Rectal smooth muscle tissue (tissue), 1 donor: ENCODE data around the gene IL12A.

Experiments used
- H3K27ac ChIP-seq: one replicate; pipeline ENCODE4 v1.7.0; 2013; ENCODE audit warnings: low read depth, low read length, inconsistent platforms
- H3K27me3 ChIP-seq: one replicate; pipeline ENCODE4 v1.7.0; 2013; ENCODE audit warnings: low read length; ENCODE audit not compliant: control insufficient read depth, insufficient read depth
- H3K36me3 ChIP-seq: one replicate; pipeline ENCODE4 v1.7.0; 2013; ENCODE audit warnings: low read length; ENCODE audit not compliant: control insufficient read depth, insufficient read depth
- H3K4me1 ChIP-seq: one replicate; pipeline ENCODE4 v1.7.0; 2013; ENCODE audit warnings: low read length; ENCODE audit not compliant: control insufficient read depth, insufficient read depth
- H3K4me3 ChIP-seq: one replicate; pipeline ENCODE4 v1.7.0; 2013; ENCODE audit warnings: low read length
- H3K9ac ChIP-seq: one replicate; pipeline ENCODE4 v1.7.0; 2013; ENCODE audit warnings: low read length

IL12A gene

DNA sequence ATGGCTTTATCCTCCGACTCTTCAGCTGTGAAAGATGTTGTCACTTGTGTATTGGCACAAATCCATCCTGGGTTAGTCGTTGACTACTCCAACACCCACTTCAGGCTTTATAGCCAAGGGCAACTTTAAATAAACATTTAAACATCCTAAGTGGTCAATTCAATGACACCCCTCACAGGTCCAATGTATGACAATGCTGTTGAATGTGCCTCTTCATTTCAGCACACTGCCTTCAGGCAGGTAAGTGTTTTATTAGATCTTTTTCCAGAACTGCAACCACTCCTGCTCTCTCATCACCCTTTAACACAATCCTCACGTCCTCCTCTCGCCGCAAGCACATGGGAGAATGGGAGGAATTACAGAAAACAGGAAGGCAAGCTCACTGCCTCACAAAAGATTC lies 30.3 kb downstream of the IL12A start:
- Histone ChIP-seq H3K4me1 (no peaks in the 10 kb centered on the region), H3K27ac (no peak overlapping the region), H3K36me3 (no peaks in the 10 kb centered on the region), H3K27me3 (no peaks in the 10 kb centered on the region), H3K9ac (no peak overlapping the region), H3K4me3 (no peak overlapping the region)

DNA sequence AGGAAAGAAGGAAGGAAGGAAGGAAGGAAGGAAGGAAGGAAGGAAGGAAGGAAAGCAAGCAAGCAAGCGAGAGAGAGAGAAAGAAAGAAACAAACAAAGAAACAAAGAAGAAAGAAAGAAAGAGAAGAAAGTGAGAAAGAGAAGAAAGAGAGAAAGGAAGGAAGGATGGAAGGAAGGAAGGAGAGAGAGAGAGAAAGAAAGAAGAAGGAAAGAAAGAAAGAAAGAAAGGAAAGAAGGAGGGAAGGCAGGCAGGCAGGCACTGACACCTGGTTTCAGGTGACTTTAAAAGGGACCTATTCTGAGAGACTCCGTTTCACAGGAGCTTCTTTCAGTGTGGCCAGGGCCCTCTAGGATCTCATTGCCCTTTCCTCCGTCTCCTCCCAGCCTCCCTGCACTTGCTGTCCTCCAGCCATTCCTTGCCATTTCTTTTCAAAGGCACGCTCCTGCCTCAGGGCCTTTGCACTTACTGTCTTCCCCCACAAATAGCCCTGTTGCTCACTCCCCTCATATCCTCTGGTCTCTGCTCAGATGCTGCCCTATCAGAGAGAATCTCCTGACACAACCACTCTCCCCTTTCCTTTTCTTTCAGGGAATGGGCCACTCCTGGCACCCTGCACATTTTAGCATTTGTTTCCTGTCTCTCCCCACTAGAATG lies 31.5 kb downstream of the IL12A start:
- no peak overlapping the region for H3K4me3 ChIP-seq
- no peaks in the 10 kb centered on the region for H3K27me3 ChIP-seq
- no peak overlapping the region for H3K27ac ChIP-seq
- no peaks in the 10 kb centered on the region for H3K36me3 ChIP-seq
- no peaks in the 10 kb centered on the region for H3K4me1 ChIP-seq
- H3K9ac ChIP-seq: no peak overlapping the region

DNA sequence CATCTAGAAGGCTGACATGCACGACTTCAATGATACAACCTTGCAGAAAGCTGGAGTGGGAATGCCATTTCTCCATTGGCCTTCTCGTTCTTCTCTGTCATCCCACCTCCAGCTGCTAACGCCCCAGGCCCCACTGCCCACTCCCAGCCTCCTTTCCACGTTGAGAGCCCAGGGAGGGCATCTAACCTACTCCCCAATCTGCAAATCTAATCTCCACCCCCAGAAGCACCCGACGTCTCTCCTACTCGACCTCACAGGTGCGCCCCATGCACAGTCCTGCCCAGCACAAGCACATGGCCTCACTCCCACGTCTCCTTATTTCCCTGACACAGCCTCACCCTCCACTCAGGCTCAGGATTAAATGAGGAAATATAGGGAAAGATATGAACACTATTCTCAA lies 33.4 kb downstream of the IL12A start:
- H3K27me3 ChIP-seq: no peaks in the 10 kb centered on the region
- H3K4me3 ChIP-seq: no peak overlapping the region
- no peaks in the 10 kb centered on the region for H3K4me1 ChIP-seq
- no peak overlapping the region for H3K9ac ChIP-seq
- no peaks in the 10 kb centered on the region for H3K36me3 ChIP-seq
- H3K27ac ChIP-seq: no peak overlapping the region

DNA sequence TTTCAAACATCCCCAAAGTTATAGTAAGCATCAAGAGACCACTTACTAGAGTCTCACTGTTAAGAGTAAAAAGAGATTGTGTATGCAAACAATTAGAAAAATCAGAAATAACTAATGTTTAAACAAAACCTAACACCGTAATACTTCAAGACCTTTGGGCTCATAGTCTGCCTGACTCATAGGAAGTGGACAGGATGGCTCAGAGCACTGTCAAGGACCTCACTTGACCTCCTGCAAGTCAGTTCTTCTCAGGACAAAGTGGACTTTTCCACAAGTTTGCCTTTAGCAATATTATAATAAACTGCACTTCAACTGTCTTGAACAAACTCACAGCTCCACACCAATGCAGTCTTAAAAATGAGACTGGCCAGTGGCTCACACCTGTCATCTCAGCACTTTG lies 34.8 kb downstream of the IL12A start:
- Histone ChIP-seq H3K9ac (no peak overlapping the region), H3K4me1 (no peaks in the 10 kb centered on the region), H3K27ac (no peak overlapping the region), H3K36me3 (no peaks in the 10 kb centered on the region), H3K27me3 (no peaks in the 10 kb centered on the region), H3K4me3 (no peak overlapping the region)

DNA sequence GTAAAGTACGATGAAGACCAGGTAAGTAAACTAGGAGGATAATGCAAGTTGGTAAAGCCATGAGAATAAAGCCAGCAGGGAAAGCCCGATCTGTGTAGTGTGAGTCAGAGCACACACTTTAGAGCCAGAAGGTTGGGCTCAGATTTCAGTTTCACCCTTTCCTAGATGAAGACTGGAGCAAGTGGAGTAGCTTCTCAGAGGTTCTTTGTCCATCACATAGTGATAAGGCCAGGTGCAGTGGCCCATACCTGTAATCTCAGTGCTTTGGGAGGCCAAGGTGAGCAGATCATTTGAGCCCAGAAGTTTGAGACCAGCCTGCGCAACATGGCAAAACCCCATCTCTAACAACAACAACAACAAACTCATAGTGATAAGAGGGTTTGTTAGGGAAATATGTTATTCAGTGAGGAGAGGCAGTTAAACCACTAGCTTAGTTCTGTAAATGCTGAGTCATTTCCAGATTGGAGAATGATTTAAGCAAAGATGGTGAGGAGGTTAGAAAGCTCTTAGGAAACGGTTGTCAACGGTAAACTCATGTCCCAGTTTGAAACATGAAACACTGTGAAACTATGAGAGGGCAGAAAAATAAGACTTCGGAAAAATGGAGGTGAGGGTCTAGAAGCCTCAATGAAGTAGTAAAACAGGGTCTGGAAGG lies 39.0 kb downstream of the IL12A start:
- Histone ChIP-seq H3K27me3 (no peaks in the 10 kb centered on the region), H3K27ac (no peak overlapping the region), H3K9ac (no peak overlapping the region), H3K36me3 (no peaks in the 10 kb centered on the region), H3K4me1 (no peaks in the 10 kb centered on the region), H3K4me3 (no peak overlapping the region)

DNA sequence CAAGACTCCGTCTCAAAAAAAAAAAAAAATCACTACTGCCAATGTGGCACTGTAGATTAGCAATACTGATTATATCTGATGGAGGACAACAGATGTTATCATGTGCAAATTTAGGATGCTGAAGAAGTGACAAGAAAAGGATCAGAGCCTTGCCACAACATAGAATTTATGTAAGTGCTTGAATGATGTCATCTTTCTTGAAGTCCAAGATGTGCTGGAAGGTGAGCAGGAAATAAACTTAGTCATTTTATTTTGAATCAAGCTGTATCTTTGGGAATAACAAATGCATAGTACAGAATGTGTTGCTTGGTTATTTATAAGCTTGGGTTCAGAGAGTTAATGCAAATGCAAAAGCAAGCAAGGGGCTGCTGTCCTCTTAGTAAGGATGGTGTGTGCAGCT lies 47.1 kb downstream of the IL12A start:
- no peak overlapping the region for H3K4me3 ChIP-seq
- H3K27me3 ChIP-seq: peaks cover 9% of the 10 kb centered on the region
- no peak overlapping the region for H3K27ac ChIP-seq

DNA sequence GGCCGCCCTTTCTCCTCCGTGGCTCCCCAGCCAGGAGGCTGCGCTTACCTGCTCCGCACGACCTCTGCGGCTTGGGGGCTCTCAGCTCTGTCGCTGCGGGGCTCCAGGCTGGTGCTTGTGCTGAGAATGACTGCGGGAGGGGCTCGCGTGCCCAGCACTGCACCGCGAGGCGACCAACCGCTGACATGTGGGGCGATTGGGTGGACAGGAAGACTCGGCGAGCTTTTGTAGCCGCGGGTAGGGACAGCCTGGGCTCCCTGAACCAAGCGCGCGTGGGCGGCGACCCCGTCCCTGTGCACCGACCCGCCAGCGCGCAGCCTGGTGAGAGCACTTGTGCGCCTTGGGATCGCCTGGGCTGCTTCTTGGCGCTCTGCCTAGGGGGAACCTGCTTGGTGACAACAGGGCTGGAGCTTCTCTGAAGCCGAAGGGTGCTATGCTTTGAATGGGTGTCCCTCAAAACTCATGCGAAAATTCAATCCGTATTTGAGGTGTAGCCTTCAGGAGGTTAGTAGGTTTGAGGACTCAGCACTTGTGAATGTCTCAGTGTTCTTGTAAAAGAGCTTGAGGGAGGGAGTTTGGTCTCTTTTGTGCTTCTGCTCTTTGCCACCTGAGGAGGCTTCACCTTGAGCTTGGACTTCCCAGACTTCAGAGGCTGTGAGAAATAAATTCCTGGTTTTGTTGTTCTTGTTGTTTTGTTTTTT lies 50.4 kb downstream of the IL12A start:
- no peaks in the 10 kb centered on the region for H3K4me1 ChIP-seq
- peak overlapping the region; percentile 58 for H3K4me3 ChIP-seq
- H3K9ac ChIP-seq: no peak overlapping the region
- peaks cover 9% of the 10 kb centered on the region for H3K27me3 ChIP-seq
- no peak overlapping the region for H3K27ac ChIP-seq
- H3K36me3 ChIP-seq: no peaks in the 10 kb centered on the region

More for the DNA sequence above, 47.1 kb downstream of the IL12A start:
- Histone ChIP-seq H3K4me1 (no peaks in the 10 kb centered on the region), H3K36me3 (no peaks in the 10 kb centered on the region), H3K9ac (no peak overlapping the region)

DNA sequence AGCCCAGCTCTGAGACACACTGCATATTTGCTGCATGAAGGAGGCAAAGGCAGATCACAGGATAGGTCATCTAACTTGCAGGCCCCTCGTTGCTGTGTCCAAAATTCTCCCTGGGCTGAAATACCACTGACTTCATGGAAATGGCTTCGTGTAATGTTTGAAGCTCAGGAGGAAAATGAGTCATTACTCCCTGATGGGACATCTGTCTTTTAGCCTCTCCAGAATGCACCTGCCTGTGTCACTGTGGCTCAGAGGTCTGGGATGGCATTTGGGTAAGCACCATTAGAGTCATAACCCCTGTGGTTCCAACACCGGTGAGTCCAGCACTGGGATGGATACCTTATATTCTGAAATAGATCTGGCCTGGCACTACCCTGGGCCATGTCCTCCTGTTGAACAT lies 51.5 kb downstream of the IL12A start:
- no peak overlapping the region for H3K27ac ChIP-seq
- H3K27me3 ChIP-seq: peaks cover 9% of the 10 kb centered on the region

DNA sequence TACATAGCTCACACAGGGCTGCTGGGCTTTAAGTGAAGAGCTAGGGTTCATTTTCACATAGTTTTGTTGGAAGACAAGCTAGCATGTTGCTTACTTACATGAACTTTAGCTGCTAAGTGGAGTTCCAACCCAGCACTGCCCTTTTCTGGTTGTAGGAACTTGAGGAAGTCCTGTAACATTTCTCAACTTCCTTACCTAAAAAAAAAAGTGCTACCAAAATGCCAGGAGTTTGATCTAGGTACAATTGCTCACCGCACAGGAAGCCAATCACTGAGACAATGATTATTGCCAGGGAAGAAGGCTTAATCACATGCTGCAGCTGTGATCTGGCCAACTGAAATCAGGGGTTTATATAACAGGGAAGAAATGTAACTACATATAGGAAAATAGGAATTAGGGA lies 52.8 kb downstream of the IL12A start:
- Histone ChIP-seq H3K27ac (no peak overlapping the region), H3K9ac (no peak overlapping the region), H3K4me3 (no peak overlapping the region), H3K27me3 (peaks cover 9% of the 10 kb centered on the region), H3K36me3 (no peaks in the 10 kb centered on the region), H3K4me1 (no peaks in the 10 kb centered on the region)

More for the DNA sequence above, 51.5 kb downstream of the IL12A start:
- no peak overlapping the region for H3K4me3 ChIP-seq
- H3K9ac ChIP-seq: no peak overlapping the region
- H3K36me3 ChIP-seq: no peaks in the 10 kb centered on the region
- H3K4me1 ChIP-seq: no peaks in the 10 kb centered on the region

DNA sequence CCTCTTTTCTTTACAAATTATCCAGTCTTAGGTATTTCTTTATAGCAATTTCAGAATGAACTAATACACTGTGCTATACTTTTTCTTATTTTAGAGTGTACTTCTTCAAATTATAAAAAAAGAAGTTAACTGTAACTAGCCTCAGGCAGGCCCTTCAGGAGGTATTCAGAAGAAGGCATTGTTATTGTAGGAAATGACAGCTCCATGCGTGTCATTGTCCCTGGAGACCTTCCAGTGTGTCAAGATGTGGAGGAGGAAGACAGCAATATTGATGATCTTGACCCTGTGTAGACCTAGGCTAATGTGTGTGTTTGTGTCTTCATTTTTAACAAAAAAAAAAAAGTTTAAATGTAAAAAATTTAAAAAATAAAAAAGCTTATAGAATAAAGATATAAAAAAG lies 55.5 kb downstream of the IL12A start:
- Histone ChIP-seq H3K4me3 (no peak overlapping the region), H3K4me1 (no peaks in the 10 kb centered on the region), H3K27ac (no peak overlapping the region), H3K36me3 (no peaks in the 10 kb centered on the region), H3K27me3 (peaks cover 3% of the 10 kb centered on the region), H3K9ac (no peak overlapping the region)
